HG02885 (cell line): ENCODE data around the gene CD244.

ENCODE experiments used
- ATAC-seq: cut with Tn5 transposase; IDR thresholded peaks from one replicate; pipeline ENCODE4 v1.9.1; 2021; ENCODE audit warnings: mild to moderate bottlenecking; ENCODE audit not compliant: unreplicated experiment, poor library complexity

The CD244 gene

DNA sequence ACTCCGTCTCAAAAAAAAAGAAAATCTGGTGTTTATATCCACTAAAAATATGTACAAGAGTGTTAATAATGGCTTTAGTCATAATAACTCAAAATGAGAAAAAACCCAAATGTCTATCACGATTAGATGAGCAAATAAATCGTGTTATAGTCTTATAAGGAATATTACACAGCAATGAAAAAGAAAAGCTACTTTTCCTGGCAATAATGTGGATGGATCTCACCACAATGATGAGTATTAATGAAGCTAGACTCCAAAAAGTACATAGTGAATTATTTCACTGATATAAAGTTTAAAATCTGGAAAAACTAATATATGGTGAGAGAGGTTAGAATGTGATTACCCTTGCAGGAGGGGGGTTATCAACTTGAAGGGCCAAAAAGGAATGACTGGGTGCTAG, 9.7 kb downstream of the CD244 start:
- ATAC-seq: no peak

DNA sequence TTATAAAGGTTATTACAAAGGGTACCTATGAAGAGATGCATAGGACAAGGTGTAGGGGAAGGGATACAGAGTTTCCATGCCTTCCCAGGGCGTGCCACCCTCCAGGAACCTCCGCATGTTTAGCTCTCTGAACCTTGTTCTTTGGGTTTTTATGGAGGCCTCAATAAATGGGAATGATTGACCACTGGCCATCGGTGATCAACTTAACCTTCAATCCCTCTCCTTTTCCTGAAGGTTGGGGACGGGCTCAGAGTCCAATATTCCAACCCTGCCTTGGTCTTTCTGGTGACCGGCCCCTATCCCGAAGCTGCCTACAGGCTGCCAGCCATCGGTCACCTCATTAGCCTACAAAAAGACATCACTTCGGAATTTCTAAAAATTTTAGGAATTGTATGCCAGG, 11.7 kb downstream of the CD244 start:
- ATAC-seq: no peak

DNA sequence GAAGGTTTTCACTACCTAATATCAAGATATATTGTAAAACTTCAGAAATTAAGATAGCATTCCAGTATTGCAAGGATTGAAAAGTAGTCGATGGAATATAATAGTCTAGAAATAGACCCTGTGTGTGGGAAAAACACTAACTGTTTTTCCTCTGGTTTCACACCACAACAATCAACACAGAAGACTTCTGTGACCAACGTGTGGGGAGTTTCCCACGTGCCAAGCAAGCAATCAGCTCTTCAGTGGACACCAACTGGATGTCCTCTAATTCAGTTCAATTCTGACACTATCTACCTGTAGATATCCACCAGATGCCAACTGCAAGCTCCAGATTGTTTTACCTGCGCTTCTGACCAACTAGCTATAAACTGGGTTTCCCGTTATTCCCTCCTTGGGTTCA, 12.1 kb downstream of the CD244 start:
- ATAC-seq: no peak

DNA sequence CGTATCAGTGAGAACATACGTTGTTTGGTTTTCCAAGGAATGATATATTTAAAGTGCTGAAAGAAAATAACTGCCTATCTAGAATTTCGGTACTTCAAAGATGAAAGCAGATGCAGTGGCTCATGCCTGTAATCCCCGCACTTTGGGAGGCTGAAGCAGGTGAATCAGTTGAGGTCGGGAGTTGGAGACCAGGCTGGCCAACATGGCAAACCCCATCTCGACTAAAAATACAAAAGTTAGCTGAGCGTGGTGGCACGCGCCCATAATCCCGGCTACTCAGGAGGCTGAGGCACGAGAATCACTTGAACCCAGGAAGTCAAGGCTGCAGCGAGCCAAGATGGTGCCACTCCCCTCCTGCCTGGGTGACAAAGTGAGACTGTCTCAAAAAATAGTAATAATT, 16.4 kb downstream of the CD244 start:
- ATAC-seq: no peak

DNA sequence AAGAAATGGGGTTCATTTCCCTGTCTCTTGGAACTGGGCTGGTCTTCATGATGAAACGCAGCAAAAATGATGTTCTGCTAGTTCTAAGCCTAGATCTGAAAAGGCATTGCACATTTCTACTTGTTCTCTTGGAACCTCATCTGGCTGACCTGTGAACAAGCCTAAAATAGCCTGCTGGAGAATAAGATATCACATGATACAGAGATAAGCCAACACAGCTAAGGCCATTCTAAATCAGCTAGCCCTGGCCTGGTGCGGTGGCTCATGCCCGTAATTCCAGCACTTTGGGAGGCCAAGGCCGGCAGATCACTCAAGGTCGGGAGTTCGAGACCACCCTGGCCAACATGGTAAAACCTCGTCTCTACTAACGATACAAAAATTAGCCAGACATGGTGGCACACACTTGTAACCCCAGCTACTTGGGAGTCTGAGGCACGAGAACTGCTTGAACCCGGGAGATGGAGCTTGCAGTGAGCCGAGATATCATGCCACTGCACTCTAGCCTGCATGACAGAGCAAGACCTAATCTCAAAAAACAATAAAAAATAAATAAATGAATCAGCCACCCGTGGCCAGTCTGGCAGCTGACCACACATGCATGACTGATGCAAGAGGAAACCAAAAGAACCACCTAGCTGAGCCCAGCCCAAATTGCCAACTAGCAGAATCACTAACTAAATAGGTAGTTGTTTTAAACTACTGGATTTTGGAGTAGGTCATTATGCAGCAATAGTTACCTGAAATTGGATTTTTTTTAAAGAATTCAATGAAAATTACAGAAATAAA, 18.0 kb downstream of the CD244 start:
- ATAC-seq: no peak

DNA sequence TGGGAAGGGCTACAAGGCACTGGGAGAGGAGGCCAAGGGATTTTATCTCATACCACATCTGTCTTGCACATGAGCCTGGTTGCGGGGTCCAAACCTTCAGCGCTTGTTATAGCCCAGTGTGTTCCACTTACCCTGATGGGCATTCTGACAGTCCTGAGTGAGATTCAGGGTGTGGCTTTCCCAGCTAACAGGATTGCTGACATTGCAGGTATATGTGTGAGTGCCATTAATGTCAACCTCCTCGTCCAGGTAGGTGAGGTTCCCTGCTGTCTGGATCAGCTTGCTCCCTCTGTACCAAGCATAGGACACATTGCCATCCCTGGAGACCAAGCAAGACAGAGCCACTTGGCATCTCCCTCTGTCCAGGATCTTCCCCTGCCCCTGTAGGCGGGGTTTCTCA, 21.6 kb downstream of the CD244 start:
- ATAC-seq: no peak

DNA sequence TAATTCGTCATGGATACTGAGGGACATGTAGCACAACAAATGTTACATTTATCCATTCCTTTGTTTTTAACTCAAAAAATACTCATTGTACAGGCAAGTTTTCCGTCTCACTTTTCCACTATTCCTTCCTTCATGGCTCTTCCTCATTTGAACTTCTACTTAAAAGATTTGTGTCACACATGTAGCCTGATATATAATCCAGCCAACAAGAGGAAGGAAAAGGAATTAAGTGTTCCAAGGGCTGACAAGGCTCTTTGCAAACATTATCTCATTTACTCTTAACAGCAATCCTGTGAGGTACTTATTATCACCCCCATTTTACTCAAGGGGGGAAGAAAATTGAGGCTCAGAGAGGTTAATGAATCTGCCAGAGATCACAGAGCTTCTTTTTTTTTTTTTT, 22.9 kb downstream of the CD244 start:
- no peak for ATAC-seq

DNA sequence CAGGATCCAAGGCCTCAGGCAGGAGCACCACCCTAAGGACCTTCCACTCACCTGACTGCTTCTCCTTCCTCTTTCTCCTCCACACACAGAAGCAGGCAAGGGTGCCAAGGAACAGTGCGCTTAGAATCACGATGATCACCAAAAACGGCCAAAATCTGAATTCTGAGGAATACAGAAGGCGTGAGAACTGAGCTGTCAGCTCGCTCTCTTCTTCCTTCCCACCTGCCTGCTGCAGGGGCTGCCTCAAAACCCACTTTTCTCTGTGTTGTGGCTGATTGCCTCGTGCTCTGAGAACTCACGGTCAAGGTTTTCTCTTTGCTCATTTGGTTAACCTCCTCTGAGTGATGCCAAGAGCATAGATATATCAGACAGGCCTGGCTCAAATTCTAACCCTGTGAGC, 23.8 kb downstream of the CD244 start:
- no peak for ATAC-seq

DNA sequence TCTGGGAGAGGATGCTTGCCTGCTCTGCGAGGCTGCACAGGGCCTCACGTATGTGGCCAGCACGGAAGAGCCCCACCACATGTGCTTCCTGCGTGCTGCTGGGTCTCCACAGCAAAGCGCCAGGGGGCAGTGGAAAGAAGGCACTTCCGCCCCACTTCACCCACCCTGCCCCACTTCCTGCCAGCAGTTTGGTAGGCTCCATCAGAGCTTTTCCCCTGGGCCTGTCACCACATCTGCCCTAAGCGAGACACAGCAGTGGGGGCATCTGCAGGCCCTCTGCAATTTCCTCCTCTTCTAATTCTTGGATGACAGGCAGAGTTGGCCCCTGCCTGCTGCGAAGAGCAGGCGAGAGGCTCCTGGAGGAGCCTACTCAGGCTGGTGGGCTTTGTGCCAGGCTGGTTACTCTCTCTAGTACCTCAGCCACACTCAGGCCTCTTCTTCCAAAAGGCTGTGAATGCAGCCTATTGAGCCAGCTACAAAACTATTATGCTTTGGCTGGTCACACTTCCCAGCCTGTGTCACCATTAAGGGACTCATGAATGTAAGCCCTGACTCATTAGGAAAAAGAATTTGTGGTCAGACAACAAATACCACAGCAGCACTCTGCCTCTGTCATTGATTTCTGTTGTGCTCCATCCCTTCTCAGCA, 25.0 kb downstream of the CD244 start:
- peak; percentile 80 for ATAC-seq

DNA sequence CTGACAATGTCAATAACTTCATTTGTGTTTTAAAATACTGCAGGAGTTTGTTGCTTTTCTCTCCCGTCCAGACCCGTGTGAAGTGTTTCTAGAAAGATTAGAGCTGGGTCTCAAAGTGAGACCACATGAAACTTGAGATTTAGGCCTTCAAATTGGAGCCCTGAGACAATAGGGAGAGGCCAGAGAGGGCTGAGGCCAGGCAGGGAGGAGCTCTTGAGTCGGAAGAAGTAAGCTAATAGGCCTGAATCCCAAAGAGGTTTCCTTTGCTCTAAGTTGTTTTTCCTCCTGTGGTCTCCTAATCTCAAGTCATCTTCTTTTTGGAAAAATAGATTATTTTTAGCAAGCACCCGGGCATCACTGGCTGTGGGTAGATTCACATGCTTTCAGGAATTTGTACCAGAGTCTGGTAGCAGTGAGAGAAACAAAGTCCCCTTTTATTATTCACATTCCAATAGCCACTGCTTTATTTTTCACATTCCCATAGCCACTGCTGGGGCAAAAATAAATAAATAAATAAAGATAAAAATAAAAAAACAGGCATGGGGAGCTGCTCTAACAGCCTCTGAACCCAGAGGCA, 25.6 kb downstream of the CD244 start:
- ATAC-seq: no peak

DNA sequence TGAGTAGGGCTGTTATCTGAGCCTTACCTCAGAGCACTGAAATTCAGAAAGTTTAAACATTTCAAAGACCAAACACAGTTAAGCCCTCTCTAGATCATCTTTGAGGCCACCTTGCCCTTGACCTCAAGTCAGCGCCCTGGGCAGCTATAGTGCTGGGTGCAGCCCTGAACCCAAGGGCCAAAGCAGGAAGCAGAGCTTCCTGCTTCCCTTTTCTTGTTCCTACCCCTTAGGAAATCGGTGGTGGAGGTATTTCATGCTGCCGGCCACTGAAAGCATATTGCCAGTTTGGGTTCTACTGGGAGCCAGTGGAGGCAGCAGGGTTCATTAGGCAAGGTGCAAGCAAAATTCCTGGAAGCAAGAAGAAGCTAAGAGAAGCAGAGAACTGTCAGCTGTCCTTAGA, 26.1 kb downstream of the CD244 start:
- ATAC-seq: no peak

DNA sequence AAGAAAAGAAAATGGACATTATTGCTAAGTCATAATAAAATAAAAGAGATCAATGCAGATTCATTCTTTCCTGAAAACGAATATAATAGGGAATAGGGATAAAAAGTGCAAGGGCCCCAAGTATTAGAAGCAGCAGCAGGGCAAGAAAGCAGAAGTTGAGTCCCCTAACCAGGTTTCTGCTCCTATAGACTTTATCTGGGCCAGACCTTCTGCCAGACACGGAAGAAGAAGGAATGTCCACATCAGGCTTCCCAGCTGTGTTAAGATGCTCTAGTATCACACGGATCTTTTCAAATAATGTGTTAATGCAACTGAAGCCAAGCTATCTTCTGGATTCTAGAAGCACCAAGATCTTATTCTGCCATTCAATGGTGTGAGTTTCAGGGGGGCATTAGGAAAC, 26.9 kb downstream of the CD244 start:
- ATAC-seq: no peak

DNA sequence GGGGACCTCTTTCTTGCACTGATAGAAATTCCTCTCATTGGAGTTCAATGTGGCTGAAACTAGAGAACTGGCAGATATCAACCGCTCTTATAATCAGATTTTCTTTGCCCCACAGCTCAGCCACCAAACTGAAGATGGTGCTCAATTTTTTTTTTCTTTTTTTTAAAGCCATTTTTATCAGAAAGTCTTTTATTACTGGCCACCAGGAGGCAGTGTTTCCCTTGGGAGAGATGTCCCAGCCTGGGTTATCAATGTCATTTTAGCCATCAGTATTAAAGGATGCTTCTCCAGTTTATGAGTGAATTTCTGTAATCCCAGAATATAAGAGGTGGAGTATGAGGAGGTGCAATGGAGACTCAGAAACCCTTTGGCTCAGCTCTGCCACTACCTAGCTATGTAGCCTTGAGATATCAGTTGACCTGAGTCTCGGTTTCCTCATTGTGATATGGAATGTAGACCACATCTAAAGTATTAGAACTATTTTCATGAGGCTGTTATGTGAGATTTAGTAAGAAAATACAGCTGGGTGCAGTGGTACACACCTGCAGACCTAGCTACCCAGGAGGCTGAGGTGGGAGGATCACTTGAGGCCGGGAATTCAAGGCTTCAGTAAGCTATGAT, 27.6 kb downstream of the CD244 start:
- ATAC-seq: no peak

DNA sequence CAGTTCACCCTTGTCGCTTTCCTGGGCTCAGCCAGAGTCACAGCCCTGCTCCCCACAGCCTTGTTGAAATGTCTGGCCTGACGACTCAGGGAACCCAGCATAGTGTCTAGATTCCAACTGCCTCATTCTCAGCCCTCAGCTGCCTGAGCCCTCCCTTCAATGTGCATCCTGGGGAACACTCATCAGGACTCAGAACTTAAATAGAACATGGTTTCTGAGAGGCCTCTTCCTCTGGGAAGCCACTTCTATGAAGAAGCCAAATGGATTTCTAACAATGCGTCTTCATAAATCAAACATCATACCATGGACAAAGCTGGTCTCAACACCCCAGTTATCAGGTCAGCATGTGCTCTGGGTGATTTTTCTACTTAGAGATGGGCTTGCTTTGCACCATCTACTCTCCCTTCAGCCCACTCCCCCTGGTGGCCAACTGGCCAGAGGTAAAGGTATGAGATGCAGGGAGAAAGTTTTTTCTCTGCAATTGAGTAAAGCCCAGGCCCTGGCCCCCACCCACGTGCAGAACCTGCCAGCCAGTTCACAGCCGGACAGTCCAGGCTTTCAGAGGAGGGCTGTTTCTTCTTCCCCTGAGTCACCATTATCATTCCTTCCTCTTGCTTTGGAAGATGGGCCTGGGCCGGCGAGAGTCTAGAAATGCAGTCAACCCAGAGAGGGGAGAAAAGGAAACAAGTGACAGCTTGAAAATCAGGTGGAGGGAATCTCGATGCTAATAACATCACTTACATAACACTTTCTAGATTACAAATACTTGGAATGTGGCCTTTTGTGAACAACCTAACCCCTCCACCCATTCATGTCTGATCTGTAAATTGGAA, 32.1 kb downstream of the CD244 start:
- peak; percentile 62 for ATAC-seq

DNA sequence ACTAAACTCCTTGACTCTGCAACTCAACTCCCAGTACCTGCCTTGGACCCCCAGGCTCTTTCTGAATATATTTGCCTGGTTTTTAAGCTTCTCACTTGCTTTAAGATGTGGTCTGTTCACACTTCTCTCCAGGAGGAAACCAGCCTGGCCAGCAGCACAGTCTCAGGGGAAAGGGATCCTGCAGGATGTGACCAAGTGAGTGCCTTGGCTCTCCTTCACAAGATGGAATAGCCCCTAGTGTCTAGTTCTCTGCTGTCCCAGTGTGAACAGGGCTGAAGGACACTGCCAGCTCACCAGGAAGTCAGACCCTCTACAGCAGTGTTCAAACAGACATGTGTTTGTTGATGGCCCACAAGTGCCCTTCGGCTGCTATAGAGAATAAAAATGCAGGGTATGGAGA, 32.9 kb downstream of the CD244 start:
- no peak for ATAC-seq

DNA sequence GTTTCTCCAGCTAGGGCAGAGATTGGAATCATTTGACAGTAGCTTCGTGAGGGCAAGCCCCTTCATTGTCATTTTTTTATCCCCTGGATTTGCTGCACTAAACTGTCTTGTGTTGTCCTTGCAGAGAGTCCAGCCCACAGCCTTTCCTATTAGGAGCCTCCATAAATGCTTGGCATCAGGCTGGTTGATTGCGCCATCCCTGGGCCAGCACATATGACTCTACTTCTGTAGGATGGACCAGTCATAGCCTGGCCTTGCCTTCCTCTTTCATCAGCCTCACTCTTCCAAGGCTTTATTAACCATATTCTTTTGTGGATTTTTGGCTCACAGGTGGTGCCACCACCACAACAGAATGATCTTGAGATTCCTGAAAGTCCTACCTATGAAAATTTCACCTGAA, 35.3 kb downstream of the CD244 start:
- no peak for ATAC-seq

DNA sequence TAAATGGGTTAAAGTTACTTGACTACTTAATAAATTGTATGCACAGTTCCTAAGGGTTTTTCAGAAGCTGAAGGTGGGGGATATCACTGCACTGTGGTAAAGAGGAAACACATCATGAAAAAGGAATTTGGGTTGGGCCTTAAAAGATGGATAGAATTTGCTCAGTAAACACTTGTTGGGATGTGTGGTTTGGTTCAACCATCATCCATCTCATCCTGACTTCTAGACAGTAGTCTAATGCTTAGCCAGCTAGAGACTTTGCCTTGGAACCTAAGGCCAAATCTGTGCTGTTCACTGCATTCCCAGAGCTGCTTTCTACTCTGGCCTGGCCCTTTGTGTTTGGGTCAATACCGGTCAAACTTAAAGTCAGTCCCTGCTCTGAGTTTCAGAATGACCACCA, 36.1 kb downstream of the CD244 start:
- no peak for ATAC-seq

DNA sequence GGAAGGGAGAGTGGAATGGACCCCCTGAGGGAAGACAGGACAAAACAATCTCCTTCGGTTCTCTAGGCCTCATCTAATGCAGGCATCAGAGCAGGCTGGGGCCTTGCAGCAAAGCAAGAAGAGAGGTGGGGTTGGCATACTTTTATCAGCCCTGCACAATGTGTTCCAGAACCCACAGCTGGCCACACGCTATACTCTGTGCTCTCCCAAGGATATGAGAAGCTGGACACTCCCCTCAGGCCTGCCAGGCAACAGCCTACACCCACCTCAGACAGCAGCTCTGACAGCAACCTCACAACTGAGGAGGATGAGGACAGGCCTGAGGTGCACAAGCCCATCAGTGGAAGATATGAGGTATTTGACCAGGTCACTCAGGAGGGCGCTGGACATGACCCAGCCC, 39.4 kb downstream of the CD244 start:
- no peak for ATAC-seq

DNA sequence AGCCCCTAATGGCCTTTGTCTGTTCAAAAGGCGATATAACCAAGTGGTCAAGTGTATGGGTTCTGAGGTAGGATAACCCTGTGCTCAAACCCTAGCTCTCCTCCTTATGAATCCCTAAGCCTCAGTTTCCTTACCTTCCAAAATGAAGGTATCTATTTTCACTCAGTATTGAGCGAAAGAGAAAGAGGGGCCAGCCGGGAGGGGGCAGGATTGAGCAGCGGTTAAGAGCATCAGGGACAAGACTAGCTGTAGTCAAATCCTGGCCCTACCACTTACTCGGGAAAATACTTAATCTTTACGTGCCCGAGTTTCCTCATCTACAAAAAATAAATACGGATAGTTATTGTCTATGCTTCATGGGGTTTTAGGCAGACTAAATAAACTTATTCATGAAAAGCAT, 41.1 kb downstream of the CD244 start:
- ATAC-seq: no peak

DNA sequence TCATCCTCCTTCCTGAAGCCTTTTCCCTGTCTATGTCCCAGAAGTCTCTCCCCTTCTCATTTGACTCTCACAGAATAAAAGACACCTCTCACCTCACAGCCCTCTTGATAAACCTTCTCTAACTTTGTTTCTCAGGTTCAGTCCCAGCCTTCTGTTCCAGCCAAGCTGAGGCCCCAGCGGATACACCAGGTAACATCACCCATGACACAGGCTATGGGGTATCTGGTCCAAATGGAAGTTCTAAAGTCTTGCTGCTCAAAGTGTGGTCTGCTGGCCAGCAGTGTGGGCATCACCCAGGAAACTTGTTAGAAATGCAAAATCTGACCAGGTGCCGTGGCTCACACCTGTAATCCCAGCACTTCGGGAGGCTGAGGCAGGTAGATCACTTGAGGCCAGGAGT, 43.5 kb downstream of the CD244 start:
- no peak for ATAC-seq
